Measurements from ENCODE around the gene SP6.

The SP6 gene

DNA sequence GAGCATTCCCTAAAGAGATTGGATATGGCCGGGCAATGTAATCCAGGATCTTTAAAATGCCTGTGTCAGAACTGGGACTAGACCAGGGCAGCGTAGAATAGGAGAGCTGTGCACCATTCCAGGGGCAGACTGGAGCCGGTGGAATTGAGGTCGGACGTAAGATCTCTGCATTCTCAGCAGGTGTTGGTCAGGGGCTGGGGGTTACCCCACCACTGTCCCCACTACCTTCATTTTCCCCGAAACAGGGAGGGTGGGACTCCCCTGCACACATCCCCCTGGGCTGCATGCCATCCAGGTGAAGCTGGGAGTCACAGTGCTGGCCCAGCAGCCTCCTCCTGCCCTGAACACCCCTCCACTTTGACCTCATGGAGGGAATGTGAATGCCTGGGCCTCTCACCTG lies 47.2 kb downstream of the SP6 start:
- Histone ChIP-seq H3K36me3 (ENCODE audit: control insufficient read depth in 1 of 2, insufficient read depth in 2 of 2, low read length in 2 of 2) (peaks cover 18 to 24% of the 10 kb centered on the region in 2 donors), H3K27ac (ENCODE audit: low read length) (no peak overlapping the region), H3K27me3 (ENCODE audit: low read depth, low read length) (no peaks in the 10 kb centered on the region), H3K4me3 (ENCODE audit: low read depth in 1 of 2, low read length in 2 of 2) (no peak overlapping the region), H3K4me1 (ENCODE audit: control insufficient read depth in 1 of 2, insufficient read depth in 2 of 2, low read length in 2 of 2) (no peaks in the 10 kb centered on the region), H3K9me3 (ENCODE audit: control insufficient read depth in 1 of 2, low read length in 2 of 2) (no peaks in the 10 kb centered on the region)

DNA sequence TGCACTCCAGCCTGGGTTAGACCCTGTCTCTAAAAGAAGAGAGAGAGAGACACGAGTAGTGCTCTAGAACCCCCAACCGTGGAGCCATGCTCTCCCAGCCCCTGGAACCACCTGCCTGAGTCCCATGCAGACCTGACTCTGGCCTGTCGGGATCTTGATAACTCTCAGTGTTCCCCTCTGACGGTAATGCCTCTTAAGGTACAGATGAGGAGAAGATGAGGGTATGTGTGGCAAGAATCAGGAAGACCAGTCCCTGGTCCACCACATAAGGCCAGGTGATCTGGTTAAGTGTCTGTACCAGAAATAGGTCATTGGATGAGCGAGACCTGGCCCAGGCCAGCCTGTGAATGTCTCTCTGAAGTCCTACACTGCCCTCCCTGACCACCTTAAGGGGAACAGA lies 47.8 kb downstream of the SP6 start:
- Histone ChIP-seq H3K27ac (ENCODE audit: low read length) (no peak overlapping the region), H3K9me3 (ENCODE audit: control insufficient read depth in 1 of 2, low read length in 2 of 2) (no peaks in the 10 kb centered on the region), H3K36me3 (ENCODE audit: control insufficient read depth in 1 of 2, insufficient read depth in 2 of 2, low read length in 2 of 2) (peaks cover 13 to 18% of the 10 kb centered on the region in 2 donors), H3K4me1 (ENCODE audit: control insufficient read depth in 1 of 2, insufficient read depth in 2 of 2, low read length in 2 of 2) (no peaks in the 10 kb centered on the region), H3K27me3 (ENCODE audit: low read depth, low read length) (no peaks in the 10 kb centered on the region), H3K4me3 (ENCODE audit: low read depth in 1 of 2, low read length in 2 of 2) (no peak overlapping the region)

DNA sequence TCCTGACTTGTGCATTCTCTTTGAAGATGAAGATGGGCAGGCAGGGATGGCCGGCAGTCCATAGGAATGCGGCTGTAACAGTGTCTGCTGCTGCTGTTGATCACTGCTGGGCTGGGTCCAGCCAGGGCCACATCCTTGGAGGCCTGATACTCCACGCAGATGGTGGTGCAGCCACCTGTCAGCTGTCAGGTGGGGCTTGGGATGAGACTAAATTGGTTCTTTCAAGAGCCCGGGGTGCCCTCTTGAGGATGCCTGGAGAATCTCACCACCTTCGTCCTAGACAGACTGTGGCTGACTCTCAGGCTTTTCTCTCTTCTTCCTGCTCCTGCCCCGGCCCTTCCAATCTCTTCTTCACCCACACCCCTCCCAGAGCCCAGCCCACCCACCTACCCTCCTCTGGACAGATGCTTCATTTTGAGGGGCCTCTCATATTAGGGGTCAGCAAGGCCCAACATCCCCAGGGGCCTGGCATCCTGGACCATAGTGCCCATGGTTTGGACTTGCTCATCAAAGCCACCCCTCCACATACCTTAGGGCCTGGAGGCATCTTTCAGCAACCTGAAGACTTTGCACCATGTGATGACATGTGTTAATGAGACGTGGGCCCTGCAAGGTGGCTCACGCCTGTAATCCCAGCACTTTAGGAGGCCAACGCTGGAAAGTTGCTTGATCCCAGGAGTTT lies 48.5 kb downstream of the SP6 start:
- H3K27ac ChIP-seq (ENCODE audit: low read length): no peak overlapping the region
- peaks cover 9 to 11% of the 10 kb centered on the region in 2 donors for H3K36me3 ChIP-seq (ENCODE audit: control insufficient read depth in 1 of 2, insufficient read depth in 2 of 2, low read length in 2 of 2)
- no peaks in the 10 kb centered on the region for H3K27me3 ChIP-seq (ENCODE audit: low read depth, low read length)
- H3K4me1 ChIP-seq (ENCODE audit: control insufficient read depth in 1 of 2, insufficient read depth in 2 of 2, low read length in 2 of 2): no peaks in the 10 kb centered on the region
- no peak overlapping the region for H3K4me3 ChIP-seq (ENCODE audit: low read depth in 1 of 2, low read length in 2 of 2)
- no peaks in the 10 kb centered on the region for H3K9me3 ChIP-seq (ENCODE audit: control insufficient read depth in 1 of 2, low read length in 2 of 2)

DNA sequence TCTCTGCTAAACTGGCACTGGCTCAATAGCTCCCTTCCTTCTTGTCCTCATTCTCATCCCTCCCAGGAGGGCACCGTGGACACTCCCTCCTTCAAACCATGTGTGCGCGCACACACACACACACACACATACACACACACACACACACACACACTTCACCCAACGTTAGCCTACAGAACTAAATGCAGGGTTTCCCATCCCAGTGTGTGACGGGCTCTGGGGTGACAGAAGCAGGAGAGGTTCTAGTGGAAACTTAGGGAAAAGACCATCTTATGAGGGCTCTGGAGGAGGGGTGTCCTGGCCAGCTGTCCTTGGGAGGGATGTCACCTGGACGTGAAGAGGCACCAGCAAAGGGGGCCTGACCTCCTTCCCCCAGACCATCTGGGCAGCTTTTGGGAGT lies 49.1 kb downstream of the SP6 start:
- no peak overlapping the region for H3K4me3 ChIP-seq (ENCODE audit: low read depth in 1 of 2, low read length in 2 of 2)
- H3K27me3 ChIP-seq (ENCODE audit: low read depth, low read length): no peaks in the 10 kb centered on the region
- no peaks in the 10 kb centered on the region for H3K9me3 ChIP-seq (ENCODE audit: control insufficient read depth in 1 of 2, low read length in 2 of 2)
- H3K4me1 ChIP-seq (ENCODE audit: control insufficient read depth in 1 of 2, insufficient read depth in 2 of 2, low read length in 2 of 2): no peaks in the 10 kb centered on the region
- no peak overlapping the region for H3K27ac ChIP-seq (ENCODE audit: low read length)
- H3K36me3 ChIP-seq (ENCODE audit: control insufficient read depth in 1 of 2, insufficient read depth in 2 of 2, low read length in 2 of 2): peaks cover 3 to 5% of the 10 kb centered on the region in 2 donors

DNA sequence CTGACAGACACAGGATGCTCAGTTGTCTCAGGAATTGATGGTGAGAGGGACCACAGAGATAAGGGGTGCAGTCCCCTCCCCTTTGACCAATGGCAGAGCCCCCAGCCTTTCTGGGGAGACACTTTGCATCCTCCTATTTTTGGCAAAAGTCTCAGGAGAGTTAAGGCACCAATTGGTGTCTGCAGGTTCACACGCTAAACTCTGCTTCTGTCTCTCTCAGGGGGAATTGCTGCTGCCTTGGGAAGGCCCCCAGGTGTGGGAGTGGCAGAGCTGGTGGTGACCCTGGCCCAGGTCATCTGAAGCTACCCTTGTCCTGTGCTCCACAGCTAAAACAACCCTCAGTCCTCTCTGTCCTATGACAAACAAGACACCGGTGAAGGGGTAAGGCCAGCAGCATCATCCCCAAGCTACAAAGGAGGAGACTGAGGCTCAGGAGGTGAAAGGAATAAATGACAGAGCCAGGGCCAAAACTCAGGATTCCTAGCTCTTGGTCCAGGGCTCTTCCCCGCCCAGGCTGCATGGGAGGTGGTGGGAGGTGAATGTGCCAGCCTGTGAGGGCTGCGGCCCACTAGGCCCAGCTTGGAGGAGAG lies 49.7 kb downstream of the SP6 start:
- no peaks in the 10 kb centered on the region for H3K27me3 ChIP-seq (ENCODE audit: low read depth, low read length)
- H3K4me1 ChIP-seq (ENCODE audit: control insufficient read depth in 1 of 2, insufficient read depth in 2 of 2, low read length in 2 of 2): no peaks in the 10 kb centered on the region
- no peak overlapping the region for H3K4me3 ChIP-seq (ENCODE audit: low read depth in 1 of 2, low read length in 2 of 2)
- no peak overlapping the region for H3K27ac ChIP-seq (ENCODE audit: low read length)
- no peaks in the 10 kb centered on the region for H3K36me3 ChIP-seq (ENCODE audit: control insufficient read depth in 1 of 2, insufficient read depth in 2 of 2, low read length in 2 of 2)
- H3K9me3 ChIP-seq (ENCODE audit: control insufficient read depth in 1 of 2, low read length in 2 of 2): no peaks in the 10 kb centered on the region

DNA sequence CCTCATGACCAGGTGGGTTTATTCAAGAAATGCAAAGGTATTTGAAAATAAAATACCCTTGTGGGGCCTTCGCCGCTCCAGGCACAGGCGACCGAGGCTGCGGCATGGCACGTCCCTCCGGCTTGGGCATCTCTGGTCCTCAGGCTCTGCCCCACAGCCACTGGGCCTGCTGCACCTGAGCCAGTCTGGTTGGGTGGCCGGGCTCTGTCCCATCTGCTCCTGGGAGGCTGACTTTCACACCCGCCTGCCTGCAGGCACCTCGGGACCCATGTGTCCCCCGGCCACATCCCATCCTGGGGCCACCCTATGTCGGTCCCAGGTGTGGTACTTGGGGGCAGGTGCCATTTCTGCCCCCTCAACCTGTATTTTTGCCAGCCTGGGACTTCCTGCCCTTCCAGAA lies 50.3 kb downstream of the SP6 start:
- Histone ChIP-seq H3K9me3 (ENCODE audit: control insufficient read depth in 1 of 2, low read length in 2 of 2) (no peaks in the 10 kb centered on the region), H3K27ac (ENCODE audit: low read length) (no peak overlapping the region), H3K36me3 (ENCODE audit: control insufficient read depth in 1 of 2, insufficient read depth in 2 of 2, low read length in 2 of 2) (no peaks in the 10 kb centered on the region), H3K4me1 (ENCODE audit: control insufficient read depth in 1 of 2, insufficient read depth in 2 of 2, low read length in 2 of 2) (no peaks in the 10 kb centered on the region), H3K4me3 (ENCODE audit: low read depth in 1 of 2, low read length in 2 of 2) (no peak overlapping the region), H3K27me3 (ENCODE audit: low read depth, low read length) (no peaks in the 10 kb centered on the region)

DNA sequence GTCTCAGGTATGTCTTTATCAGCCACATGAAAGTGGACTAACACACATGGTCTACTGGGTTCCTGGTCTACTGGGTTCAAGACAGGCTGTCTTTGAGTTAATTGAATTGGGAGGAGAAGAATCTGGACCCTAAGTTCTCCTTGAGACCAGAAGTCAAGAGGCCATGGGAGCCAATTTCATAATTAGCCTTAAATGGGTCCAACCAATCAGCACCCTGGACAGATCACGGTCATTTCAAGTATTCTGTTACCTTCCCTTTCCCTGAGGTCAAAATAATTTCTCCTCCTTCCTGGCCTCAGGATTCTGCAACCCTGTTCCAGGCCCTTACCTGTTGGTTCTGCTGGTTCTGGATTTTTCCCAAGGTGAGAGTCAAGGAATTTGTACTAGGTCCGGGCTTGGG lies 53.2 kb downstream of the SP6 start:
- Histone ChIP-seq H3K27ac (ENCODE audit: low read length) (no peak overlapping the region), H3K36me3 (ENCODE audit: control insufficient read depth in 1 of 2, insufficient read depth in 2 of 2, low read length in 2 of 2) (no peaks in the 10 kb centered on the region), H3K4me3 (ENCODE audit: low read depth in 1 of 2, low read length in 2 of 2) (no peak overlapping the region), H3K4me1 (ENCODE audit: control insufficient read depth in 1 of 2, insufficient read depth in 2 of 2, low read length in 2 of 2) (no peaks in the 10 kb centered on the region), H3K9me3 (ENCODE audit: control insufficient read depth in 1 of 2, low read length in 2 of 2) (no peaks in the 10 kb centered on the region), H3K27me3 (ENCODE audit: low read depth, low read length) (peaks cover 12% of the 10 kb centered on the region)
